Fibroblast of gingiva (primary cell): ENCODE measurements around the gene MMP1.
A peak's percentile ranks its signal among the peaks of the same experiment; 100 is the strongest.

ENCODE experiments used
- DNase-seq: peaks from one replicate; pipeline ENCODE4 v3.0.0-alpha.2; 2011; ENCODE audit warnings: low read depth

MMP1 gene

GRCh38 chr11:102798012-102798746 lies at the start of gene MMP1:
Gene MMP1 (minus strand): TSS chr11:102798160. CDS start chr11:102798092, 68 bp downstream.
- DNase-seq: peak; percentile 72

GRCh38 chr11:102846292-102846691 lies 48.3 kb upstream of the MMP1 start:
- DNase-seq: no peak

- DNase-seq: peak; percentile 14
Measured at GRCh38 chr11:102843489-102843888, 45.5 kb upstream of the MMP1 start, which contains the start of gene MMP3. Gene MMP3 (minus strand): TSS chr11:102843609. CDS start chr11:102843546, 63 bp downstream.

- DNase-seq: peak; percentile 58
Measured at GRCh38 chr11:102842930-102843329, 45.0 kb upstream of the MMP1 start.

- DNase-seq: no peak
Measured at GRCh38 chr11:102840018-102840417, 42.1 kb upstream of the MMP1 start.

GRCh38 chr11:102837646-102838045 lies 39.7 kb upstream of the MMP1 start:
- DNase-seq: no peak

- no peak for DNase-seq
Measured at GRCh38 chr11:102837156-102837555, 39.2 kb upstream of the MMP1 start.

- DNase-seq: peak; percentile 62
Measured at GRCh38 chr11:102836290-102836875, 38.4 kb upstream of the MMP1 start.

GRCh38 chr11:102833731-102834130 lies 35.8 kb upstream of the MMP1 start:
- DNase-seq: no peak

GRCh38 chr11:102832612-102833011 lies 34.7 kb upstream of the MMP1 start:
- DNase-seq: no peak

- DNase-seq: peak; percentile 43
Measured at GRCh38 chr11:102831489-102832440, 33.8 kb upstream of the MMP1 start.

- no peak for DNase-seq
Measured at GRCh38 chr11:102831128-102831488, 33.1 kb upstream of the MMP1 start.

- DNase-seq: no peak
Measured at GRCh38 chr11:102830001-102830727, 32.2 kb upstream of the MMP1 start.

- DNase-seq: no peak
Measured at GRCh38 chr11:102829316-102830000, 31.5 kb upstream of the MMP1 start.

GRCh38 chr11:102824556-102824955 lies 26.6 kb upstream of the MMP1 start:
- DNase-seq: no peak

GRCh38 chr11:102819491-102819890 lies 21.5 kb upstream of the MMP1 start:
- DNase-seq: no peak

- no peak for DNase-seq
Measured at GRCh38 chr11:102813484-102813883, 15.5 kb upstream of the MMP1 start.

GRCh38 chr11:102812188-102812587 lies 14.2 kb upstream of the MMP1 start:
- DNase-seq: no peak

GRCh38 chr11:102810950-102811660 lies 13.1 kb upstream of the MMP1 start:
- peak; percentile 14 for DNase-seq

GRCh38 chr11:102809971-102810370 lies 12.0 kb upstream of the MMP1 start:
- DNase-seq: no peak

GRCh38 chr11:102807921-102808320 lies 10.0 kb upstream of the MMP1 start:
- DNase-seq: no peak
